SH-SY5Y (cell line): ENCODE data around the gene CHCHD1.

Source experiments
- GATA2 ChIP-seq: IDR thresholded peaks from 2 replicates; pipeline ENCODE4 v1.6.1; 2011; ENCODE audit warnings: mild to moderate bottlenecking, low read depth, low read length
- GATA3 ChIP-seq: IDR thresholded peaks from 2 replicates; pipeline ENCODE4 v1.6.1; 2011; ENCODE audit warnings: low read depth, mild to moderate bottlenecking, low read length, moderate library complexity

GRCh38 chr10:73743327-73743904 is 38.4 kb upstream of the CHCHD1 start:
- no peak for TF ChIP-seq GATA2
- no peak for TF ChIP-seq GATA3
